Mucosa of descending colon (tissue), 3 donors: ENCODE results near the gene USP10. TPM values are rescaled to one million over a fixed set of nuclear protein-coding genes. Genes with fewer than 3 reads are reported as not detected.

Source experiments
- ATAC-seq: fragments of 200-7000 bp; cut with Tn5 transposase; one replicate; pipeline ENCODE4 v1.9.1; 2020; ENCODE audit warnings: mild to moderate bottlenecking, moderate library complexity
- DNase-seq, 3 donors: peaks; one replicate each; pipeline ENCODE4 v3.0.0-alpha.2; 2020
- H3K36me3 ChIP-seq: fragments of 200-600 bp; one replicate; pipeline ENCODE4 v1.8.0; 2021; ENCODE audit warnings: low read depth, mild to moderate bottlenecking
- H3K4me1 ChIP-seq: fragments of 200-600 bp; one replicate; pipeline ENCODE4 v1.8.0; 2021; ENCODE audit warnings: low read depth, mild to moderate bottlenecking
- H3K4me3 ChIP-seq: fragments of 200-600 bp; one replicate; pipeline ENCODE4 v1.8.0; 2021; ENCODE audit warnings: mild to moderate bottlenecking
- H3K9me3 ChIP-seq: fragments of 200-600 bp; one replicate; pipeline ENCODE4 v1.8.0; 2021; ENCODE audit warnings: mild to moderate bottlenecking
- intact Hi-C, 2 donors: fragments of 100-400 bp; cut with DNase I in 1 of 2; cut with micrococcal nuclease in 1 of 2; formaldehyde crosslinking; loops; one replicate each; pipeline versions ENCODE4 v1.11.0 to v1.11.1; 2022; cut with DNase I, micrococcal nuclease
- total RNA-seq, 3 donors: library from RNA; stranded (reverse); fragmentation: NEBNext Ultra II Directional in 2 of 3; extraction: Animal tissue kit (Norgen Biotek cat#: 25700) in 2 of 3; gene quantifications; one replicate each; pipeline versions ENCODE4 v1.2.1 to v1.2.4, GENCODE V29; 2021 to 2023
- TF ChIP-seq, protein P1 (sequence below): fragments of 200-600 bp; IDR thresholded peaks from one replicate; pipeline ENCODE4 v1.8.0; 2022; ENCODE audit warnings: antibody characterized with exemption, mild to moderate bottlenecking
- donor health status: DM: no; HTN: no; CAD: no; lungs with moderate emphysema.
- donor health status: DM: no; HTN: no; CAD: no.
- donor health status: DM: no; HTN: yes; CAD: no.

USP10 gene
- total RNA-seq, 3 donors from 2014 or later: 65.1 to 76.9 (median 72.4) TPM

DNA sequence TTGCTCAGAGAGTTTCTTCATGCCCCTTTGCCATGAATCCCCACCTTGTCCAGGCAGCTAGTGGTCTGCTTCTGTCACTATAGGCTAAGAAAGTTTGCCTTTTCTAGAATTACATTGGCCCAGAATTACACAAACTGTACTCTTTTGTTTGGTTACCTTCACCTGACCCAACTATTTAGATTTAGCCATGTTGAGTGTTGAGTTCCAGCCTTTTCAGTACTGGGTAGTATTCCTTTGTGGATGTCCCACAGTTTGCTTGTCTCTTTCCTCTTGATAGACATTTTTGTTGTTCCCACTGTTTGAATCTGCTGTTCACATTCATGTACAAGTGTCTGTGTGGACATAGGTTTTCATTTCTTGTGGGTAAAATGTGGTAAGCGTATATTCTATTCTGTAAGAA is 22.3 kb downstream of the USP10 start:
- Histone ChIP-seq H3K4me1 (peaks cover 39% of the 10 kb centered on the region), H3K9me3 (no peaks in the 10 kb centered on the region), H3K36me3 (no peaks in the 10 kb centered on the region), H3K4me3 (no peak overlapping the region)
- intact Hi-C loops: loop anchor here (5.0 to 10.0 kb wide), 3 partner anchors 50 to 207 kb away; no protein-coding TSS in a partner anchor
- DNase-seq (no peak), ATAC-seq (no peak)
- TF ChIP-seq, protein P1, sequence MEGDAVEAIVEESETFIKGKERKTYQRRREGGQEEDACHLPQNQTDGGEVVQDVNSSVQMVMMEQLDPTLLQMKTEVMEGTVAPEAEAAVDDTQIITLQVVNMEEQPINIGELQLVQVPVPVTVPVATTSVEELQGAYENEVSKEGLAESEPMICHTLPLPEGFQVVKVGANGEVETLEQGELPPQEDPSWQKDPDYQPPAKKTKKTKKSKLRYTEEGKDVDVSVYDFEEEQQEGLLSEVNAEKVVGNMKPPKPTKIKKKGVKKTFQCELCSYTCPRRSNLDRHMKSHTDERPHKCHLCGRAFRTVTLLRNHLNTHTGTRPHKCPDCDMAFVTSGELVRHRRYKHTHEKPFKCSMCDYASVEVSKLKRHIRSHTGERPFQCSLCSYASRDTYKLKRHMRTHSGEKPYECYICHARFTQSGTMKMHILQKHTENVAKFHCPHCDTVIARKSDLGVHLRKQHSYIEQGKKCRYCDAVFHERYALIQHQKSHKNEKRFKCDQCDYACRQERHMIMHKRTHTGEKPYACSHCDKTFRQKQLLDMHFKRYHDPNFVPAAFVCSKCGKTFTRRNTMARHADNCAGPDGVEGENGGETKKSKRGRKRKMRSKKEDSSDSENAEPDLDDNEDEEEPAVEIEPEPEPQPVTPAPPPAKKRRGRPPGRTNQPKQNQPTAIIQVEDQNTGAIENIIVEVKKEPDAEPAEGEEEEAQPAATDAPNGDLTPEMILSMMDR: no peak

DNA sequence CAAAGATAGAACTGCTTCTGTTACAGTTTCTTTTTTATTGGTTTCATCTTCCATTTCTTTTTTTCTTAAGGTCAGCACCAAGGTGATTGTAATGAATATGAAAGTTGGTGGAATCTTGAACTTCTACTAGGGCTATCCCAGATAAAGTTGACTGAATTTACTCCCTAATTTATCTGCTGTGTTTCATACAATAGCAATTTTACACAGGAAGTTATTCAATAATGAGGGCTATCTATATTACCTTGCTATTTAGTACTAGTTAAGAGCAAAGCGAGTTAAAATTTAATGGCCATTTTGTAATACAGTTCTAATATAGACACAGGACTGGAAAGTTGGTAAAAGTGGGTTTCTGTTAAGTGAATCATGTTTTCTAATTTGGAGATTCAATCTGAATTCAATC is 24.1 kb downstream of the USP10 start:
- no peak for ATAC-seq
- Histone ChIP-seq H3K4me3 (no peak overlapping the region), H3K4me1 (peaks cover 39% of the 10 kb centered on the region), H3K36me3 (no peaks in the 10 kb centered on the region), H3K9me3 (no peaks in the 10 kb centered on the region)
- TF ChIP-seq, protein P1: no peak
- no peak for DNase-seq
- intact Hi-C loops: loop anchor here (5.0 to 10.0 kb wide), 3 partner anchors 52 to 209 kb away; no protein-coding TSS in a partner anchor

DNA sequence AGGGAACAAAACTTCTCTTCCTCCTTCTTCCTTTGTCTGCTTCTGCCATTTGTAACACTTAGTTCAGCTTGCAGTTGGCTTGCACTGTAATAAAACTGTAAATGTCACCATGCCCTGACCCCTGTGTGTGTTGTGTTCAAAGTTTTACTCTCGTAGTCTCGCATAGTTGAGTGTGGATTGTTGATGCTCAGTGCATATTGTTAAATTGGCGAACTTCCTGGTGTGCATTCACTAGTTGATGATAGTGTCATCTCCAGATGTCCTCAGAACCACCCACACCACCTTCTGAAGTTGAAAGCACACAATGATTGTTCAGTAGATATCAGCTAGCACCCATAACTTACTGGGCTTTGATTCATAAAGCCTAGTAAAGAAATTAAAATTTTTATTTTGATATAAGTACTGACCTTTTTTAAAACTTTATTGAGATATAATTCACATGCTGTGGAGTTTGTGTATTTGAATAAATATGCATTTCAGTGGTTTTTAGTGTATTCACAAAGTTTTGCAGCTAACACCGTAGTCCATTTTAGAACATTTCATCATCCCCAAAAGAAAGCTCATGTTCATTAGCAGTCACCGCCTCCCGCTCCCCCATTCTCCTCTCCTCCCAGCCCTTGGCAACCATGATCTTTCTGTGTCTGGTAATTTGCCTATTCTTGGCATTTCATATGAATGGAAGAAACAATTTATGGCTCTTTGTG is 25.0 kb downstream of the USP10 start:
- H3K36me3 ChIP-seq: no peaks in the 10 kb centered on the region
- H3K4me3 ChIP-seq: no peak overlapping the region
- intact Hi-C loops: loop anchor here (5.0 to 10.0 kb wide), 3 partner anchors 52 to 210 kb away; no protein-coding TSS in a partner anchor
- ATAC-seq (peak; percentile 62), DNase-seq (no peak)
- H3K9me3 ChIP-seq: no peaks in the 10 kb centered on the region
- TF ChIP-seq, protein P1: no peak
- peaks cover 36% of the 10 kb centered on the region for H3K4me1 ChIP-seq

DNA sequence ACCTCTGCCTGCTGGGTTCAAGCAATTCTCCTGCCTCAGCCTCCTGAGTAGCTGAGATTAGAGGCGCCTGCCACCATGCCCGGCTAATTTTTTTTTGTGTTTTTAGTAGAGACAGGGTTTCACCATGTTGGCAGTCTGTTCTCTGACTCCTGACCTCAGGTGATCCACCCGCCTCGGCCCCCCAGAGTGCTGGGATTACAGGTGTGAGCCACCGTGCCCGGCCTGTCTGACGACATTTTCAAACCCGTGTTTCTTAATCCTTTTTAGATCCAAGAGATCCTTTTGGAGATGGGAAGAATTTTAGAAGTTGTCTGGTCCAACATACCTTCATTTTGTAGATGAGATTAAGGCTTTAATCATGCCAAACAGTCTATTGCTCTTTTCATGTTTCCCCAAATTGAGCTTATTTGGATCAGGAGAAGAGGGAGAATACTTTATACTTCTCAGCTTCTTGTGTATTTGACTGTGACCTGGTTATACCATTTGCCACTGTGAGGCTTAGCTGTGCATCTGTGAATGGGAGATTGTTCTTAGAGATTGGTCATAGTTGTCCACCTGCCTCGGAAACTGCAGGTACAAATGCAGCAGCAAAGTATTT is 25.8 kb downstream of the USP10 start:
- ATAC-seq: peak; percentile 3
- H3K4me1 ChIP-seq: peaks cover 44% of the 10 kb centered on the region
- no peaks in the 10 kb centered on the region for H3K36me3 ChIP-seq

GRCh38 chr16:84726079-84726668 is 26.4 kb downstream of the USP10 start:
- H3K9me3 ChIP-seq: no peaks in the 10 kb centered on the region
- peak; percentile 92 for ATAC-seq
- H3K4me1 ChIP-seq: peaks cover 50% of the 10 kb centered on the region
- peak; percentile 92 to 98 (median 92) for DNase-seq
- H3K4me3 ChIP-seq: no peak overlapping the region
- H3K36me3 ChIP-seq: no peaks in the 10 kb centered on the region
- TF ChIP-seq, protein P1: peak; percentile 78
- intact Hi-C loops: loop anchor here in 1 of 2 donors (5.0 to 10.0 kb wide), 3 partner anchors 54 to 211 kb away; no protein-coding TSS in a partner anchor

More for the DNA sequence above, 25.8 kb downstream of the USP10 start:
- intact Hi-C loops: loop anchor here in 1 of 2 donors (5.0 to 10.0 kb wide), 3 partner anchors 53 to 211 kb away; no protein-coding TSS in a partner anchor
- TF ChIP-seq, protein P1: no peak
- H3K4me3 ChIP-seq: no peak overlapping the region
- no peak for DNase-seq
- H3K9me3 ChIP-seq: no peaks in the 10 kb centered on the region
